Measurements from ENCODE around the gene TPO.
"Not testable (repeated sequence)": the region's sequence is repeated elsewhere in the genome, so short reads cannot be mapped to it uniquely, and the experiment has no call there.

TPO gene

DNA sequence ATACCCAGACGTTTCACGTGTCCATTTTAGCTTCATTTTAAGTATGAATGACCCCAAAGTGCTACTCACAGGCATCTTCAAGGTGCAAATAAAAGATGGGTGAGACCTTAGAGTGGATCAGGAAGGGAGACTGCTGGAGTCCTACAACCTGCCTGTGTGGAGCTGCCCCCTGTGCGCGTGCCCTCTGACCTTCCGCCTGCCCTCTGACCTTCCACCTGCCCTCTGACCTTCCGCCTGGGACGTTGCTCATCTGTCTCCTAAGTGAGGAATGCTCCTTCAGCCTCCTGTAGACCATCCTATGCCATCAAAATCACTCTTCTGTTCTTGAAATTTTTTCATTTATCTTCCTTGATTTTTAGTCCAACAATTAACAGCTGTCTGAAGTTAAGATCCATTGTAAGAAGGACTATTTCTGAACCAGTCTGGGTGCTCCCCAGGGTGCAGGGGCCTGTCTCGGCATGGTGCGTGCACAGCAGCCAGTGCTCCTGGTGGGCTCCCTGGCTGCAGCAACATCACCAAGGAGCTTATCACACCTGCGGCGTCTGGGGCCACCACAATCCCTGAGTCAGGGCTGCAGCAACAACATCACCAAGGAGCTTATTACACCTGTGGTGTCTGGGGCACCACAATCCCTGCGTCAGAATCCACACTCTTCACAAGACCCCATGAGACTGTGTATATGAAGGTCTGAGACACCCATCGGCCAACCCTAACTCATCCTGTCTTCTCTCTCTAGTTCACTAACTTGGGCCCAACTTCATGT is 86.0 kb downstream of the TPO start:
- no peak for DNase-seq (ENCODE audit: extremely low read depth in 1 of 2, low read depth in 1 of 2)

- no peak for DNase-seq (ENCODE audit: extremely low read depth in 1 of 2, low read depth in 1 of 2)
These were observed 88.0 kb downstream of the TPO start for GRCh38 chr2:1501038-1501851.

DNA sequence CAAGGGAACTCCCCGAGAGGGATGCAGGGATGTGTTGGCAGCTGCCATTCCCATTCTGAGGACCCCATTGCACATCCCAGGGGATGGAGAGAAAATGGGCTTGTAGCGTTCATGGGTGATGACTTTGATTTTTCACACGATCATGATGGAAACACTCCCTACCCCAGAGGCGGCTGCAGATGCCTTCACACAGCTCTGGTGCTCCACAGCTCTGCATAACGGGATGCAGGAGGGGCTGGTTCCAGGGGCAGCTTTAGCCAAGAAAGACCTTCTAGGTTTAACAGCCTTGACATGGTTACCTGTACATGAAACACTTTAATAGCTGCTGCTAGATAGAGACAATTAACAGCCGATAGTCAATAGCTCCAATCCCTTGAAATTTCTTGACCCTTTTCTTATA is 88.7 kb downstream of the TPO start:
- DNase-seq (ENCODE audit: extremely low read depth in 1 of 2, low read depth in 1 of 2) = no peak

DNA sequence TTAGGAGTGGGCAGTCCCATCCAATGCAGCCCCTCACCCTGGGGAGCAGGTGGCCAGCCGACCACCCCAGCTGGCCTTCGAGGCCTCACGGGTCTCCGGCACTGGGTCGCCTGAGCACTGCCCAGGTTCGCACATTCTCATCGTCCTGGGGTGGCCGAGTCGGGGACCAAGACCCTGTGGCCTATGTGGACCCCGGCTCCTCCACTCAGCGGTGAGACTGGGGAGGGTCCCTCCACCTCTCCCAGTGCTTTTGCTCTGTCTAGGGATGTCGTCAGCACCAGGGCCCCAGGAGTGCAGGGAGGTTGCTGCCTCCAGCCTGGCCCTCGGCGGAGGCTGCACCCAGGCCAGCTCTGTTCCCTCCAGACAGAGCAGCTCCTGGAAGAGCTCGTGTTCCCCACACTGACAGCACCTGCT is 89.6 kb downstream of the TPO start:
- no peak for DNase-seq (ENCODE audit: extremely low read depth in 1 of 2, low read depth in 1 of 2)

DNA sequence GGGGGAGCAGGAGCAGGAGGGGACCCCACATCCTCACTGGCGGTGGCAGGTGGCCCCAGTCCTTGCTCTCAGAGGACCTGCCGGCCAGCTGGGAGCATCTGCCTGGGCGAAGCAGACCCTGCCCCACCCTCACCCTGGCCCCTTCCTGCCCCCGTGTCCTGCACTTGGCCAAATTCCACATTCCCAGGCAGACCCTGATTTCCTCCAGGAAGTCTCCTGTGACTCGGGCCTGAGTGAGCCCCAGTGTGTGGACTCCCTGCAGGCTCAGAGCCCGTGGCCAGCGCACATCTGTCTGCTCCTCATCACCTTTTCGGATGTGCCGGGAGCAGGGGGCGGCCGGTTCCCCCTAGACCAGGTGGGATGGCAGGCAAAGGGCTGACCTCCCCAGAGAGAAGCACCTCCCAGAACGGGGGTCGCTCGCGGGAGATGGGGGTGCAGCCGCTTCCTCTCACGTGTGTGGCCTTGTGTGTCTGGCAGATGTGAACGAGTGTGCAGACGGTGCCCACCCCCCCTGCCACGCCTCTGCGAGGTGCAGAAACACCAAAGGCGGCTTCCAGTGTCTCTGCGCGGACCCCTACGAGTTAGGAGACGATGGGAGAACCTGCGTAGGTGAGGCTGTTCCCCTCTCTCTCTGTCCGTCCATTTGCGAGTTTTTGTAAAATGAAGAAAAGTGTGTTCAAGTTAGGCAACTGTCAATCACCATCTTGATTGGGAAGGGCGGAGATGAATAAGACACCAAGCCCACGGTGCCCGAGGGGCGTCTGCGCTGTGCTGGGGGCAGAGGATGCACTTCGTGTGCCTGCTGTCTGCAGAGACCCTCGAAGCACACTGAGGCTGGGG is 90.4 kb downstream of the TPO start:
- no peak for DNase-seq (ENCODE audit: extremely low read depth in 1 of 2, low read depth in 1 of 2)

DNA sequence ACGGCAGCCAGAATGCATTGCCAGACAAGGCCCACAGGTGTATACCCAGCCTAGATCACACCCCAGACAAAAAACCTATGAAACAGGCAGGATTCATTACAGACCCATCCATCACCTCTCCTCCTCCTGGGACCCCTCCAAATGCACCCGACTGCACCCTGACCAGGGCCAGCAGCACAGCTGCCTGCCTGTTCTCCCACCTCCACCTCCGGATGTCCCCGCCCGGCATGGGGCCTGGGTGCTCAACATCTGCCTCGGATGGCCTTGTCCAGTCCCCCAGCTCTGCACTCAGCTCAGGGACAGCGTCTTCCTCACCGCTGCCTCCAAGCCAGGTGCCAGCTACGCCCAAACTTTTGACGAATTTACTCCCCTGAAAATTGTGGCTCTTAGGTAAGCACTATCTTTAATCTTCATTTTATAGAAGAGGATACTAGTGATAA is 91.1 kb downstream of the TPO start:
- DNase-seq (ENCODE audit: extremely low read depth in 1 of 2, low read depth in 1 of 2) = no peak

DNA sequence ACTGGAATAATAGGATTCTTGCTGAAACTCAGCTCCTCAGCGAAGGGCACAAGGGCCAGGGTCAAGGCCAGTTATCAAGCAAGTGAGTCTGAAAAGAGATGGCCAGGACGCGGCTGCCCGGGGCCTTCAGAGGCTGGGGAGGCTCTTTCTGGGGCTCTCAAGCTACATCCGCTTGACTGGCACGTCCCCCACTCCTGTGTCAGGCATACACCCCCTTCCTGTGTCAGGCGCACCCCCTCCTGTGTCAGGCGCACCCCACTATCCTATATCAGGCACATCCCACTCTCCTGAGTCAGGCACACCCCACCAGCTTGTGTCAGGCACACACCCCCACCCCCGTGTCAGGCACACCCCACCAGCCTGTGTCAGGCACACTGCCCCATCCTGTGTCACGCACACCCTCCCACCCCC is 91.8 kb downstream of the TPO start:
- DNase-seq (ENCODE audit: extremely low read depth in 1 of 2, low read depth in 1 of 2) = no peak

DNA sequence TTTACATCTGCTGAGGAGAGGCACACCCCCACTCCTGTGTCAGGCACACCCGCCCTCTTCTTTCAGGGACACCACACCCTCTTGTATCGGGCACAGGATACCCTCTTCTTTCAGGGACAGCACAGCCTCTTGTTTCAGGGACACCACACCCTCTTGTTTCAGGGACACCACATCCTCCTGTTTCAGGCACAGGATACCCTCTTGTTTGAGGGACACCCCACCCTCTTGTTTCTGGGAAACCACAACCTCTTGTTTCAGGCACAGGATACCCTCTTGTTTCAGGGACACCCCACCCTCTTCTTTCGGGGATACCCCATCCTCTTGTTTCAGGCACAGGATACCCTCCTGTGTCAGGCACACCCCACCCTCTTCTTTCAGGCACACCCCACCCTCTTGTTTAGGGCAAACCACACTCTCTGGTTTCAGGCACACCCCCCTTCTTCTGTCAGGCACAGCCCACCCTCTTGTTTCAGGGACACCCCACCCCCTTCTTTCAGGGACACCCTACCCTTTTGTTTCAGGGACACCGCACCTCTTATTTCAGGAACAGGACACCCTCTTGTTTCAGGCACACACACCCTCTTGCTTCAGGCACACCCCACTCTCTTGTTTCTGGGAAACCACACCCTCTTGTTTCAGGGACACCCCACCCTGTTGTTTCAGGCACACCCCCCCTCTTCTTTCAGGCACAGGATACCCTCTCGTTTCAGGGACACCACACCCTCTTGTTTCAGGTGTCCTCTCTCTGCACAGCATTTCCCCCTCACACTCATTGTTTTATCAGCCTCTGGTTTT is 96.2 kb downstream of the TPO start:
- DNase-seq (ENCODE audit: extremely low read depth in 1 of 2, low read depth in 1 of 2) = no peak

- DNase-seq (ENCODE audit: extremely low read depth in 1 of 2, low read depth in 1 of 2) = no peak
These were observed 96.9 kb downstream of the TPO start for GRCh38 chr2:1510176-1510575.

DNA sequence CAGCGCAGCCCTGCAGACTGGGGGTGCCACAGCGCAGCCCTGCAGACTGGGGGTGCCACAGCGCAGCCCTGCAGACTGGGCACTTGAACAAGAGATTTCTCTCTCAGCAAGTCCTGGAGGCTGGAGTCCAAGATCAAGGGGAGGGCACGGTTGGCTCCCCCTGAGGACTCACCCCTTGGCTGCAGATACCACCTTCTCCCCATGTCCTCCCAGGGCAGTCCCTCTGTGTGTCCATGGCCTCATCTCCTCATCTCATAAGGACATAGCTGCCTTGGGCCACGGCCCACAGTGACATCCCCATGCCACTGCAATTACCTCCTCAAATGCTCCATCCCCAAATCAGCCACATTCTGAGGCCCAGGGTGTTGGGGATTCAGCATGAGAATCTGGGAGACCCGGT is 98.2 kb downstream of the TPO start:
- no peak for DNase-seq (ENCODE audit: extremely low read depth in 1 of 2, low read depth in 1 of 2)

DNA sequence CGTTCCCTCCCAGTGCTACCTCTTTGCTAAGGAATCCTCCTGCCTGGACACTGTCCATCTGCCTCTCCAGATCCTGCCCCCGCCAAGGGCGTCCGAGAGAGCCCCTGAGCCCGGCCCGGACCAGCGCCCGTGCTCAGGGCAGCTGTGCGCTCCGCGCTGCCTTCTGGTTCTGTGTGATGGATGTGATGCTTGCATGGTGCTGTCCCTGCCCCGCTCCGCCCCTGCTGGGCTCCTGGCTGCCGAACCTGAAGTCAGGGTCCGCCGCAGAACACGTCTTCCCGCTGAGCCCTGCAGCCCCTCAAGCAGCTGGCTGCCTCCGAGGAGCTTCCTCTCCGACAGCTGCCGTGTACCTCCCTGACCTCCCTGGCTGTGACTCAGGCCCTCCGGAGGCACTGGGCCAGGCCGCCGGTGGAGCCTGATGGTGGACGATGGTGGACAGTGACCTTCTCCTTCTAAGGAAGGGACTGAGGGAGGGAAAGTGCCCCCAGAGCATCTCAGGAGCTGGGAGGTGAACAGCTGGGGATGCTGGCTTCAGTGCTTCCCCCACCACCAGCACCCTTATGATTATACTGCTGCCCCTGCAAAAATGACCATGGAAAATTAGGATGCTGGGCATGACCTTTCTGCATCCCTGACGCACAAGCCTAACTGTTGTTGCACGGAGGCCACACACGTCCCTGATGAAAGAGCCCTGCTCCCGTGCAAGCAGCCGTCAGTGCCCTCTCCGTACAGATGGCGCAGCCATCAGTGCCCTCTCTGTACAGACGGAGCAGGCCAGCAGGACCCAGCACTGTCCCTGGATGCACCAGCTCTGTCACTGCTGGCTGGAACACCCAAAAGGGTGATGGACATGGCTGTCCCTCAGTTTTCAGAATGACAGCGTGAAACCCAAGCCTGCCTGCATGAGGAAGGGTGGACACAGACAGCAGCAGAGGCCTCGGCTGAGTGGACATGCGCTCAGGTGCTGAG is 99.3 kb downstream of the TPO start:
- DNase-seq (ENCODE audit: extremely low read depth in 1 of 2, low read depth in 1 of 2) = no peak

DNA sequence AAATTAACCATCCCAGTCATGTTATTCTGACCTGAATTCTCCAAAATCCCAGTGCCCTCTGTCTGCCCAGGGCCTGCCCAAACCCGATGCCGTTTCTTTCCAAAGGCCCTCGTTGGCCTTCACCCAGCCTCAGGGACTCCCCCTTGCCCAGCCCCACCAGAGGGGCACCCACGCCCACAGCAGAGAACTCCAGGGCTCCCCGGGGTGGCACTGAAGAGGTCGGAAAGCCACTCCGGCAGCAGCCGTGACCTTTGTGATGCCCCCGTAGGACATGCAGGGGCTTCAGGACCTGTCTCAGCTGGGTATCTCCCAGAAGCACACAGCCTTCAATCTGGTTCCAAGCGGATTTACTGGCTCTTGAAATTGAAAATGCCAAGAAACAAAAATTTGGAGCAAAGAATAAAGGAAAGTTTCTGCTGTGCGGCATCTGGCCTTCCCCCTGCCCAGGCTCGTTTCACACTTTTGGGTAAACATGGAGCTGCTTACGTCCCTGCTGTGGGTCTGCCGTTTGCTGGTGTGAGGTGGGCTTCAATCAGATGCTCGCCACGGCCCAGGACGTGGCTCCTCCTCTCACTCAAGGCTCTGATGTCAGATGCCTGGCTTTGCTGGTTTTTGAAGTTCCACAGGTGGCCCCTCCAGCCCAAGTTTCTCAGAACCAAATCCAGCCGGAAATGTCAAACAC is 101.3 kb downstream of the TPO start:
- no peak for DNase-seq (ENCODE audit: extremely low read depth in 1 of 2, low read depth in 1 of 2)

- no peak for DNase-seq (ENCODE audit: extremely low read depth in 1 of 2, low read depth in 1 of 2)
These were observed 101.8 kb downstream of the TPO start for GRCh38 chr2:1515073-1515430.

- no peak for DNase-seq (ENCODE audit: extremely low read depth in 1 of 2, low read depth in 1 of 2)
These were observed 102.9 kb downstream of the TPO start for GRCh38 chr2:1515986-1516797.

GRCh38 chr2:1516798-1517060 is 103.5 kb downstream of the TPO start:
- no peak for DNase-seq (ENCODE audit: extremely low read depth in 1 of 2, low read depth in 1 of 2)

GRCh38 chr2:1517291-1517690 is 104.0 kb downstream of the TPO start:
- DNase-seq (ENCODE audit: extremely low read depth in 1 of 2, low read depth in 1 of 2) = not testable (repeated sequence)

GRCh38 chr2:1517786-1518185 is 104.5 kb downstream of the TPO start:
- DNase-seq (ENCODE audit: extremely low read depth in 1 of 2, low read depth in 1 of 2) = no peak

DNA sequence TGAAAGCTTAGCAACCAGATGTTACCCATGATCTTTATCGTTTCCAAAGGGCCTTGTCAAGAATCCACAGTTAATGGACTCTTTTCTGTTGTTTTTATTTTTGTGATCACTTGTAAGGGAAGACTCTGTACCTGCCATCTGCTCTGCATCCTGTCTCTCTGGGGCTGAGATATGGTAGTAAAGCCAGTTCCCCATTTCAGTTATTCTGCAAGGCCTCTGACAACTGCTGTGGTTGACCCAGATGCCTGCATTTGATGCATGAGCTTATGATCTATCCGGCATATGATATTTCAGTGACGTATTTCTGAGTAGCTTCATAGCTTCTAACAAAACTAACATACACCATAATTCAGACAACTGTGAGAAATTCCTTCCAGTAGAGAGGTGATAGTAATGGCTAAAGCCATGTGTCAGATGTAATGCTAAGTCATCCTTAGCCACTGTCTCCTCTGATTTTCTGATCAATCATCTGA is 105.1 kb downstream of the TPO start:
- no peak for DNase-seq (ENCODE audit: extremely low read depth in 1 of 2, low read depth in 1 of 2)

Measured in activated CD8-positive, alpha-beta memory T cell treated with anti-CD3 and anti-CD28 coated beads for 1 hour (primary cell).